ENCODE data around the gene USP40.

USP40 gene

DNA sequence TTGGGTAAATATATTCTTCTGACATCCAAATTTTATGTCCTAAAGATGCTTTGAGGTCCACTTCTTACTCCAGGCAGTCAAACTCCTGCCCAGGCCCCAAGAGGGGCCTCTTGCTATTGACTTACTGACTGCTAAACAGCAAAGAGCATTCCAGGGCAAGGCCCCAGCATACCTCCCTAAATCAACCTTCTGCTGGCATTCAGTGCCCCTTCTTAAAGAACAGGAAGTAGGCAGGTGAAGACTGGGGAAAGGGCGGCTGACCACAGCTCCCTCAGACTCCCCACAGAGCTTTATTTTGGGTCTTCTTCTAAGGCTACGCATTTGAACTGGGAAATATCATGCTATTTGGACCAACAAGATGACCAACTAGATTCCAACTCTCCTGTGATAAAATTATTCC is 68.9 kb downstream of the USP40 start:
- no peak for DNase-seq (ENCODE audit: low read depth)

GRCh38 chr2:233495503-233496496 is 70.8 kb downstream of the USP40 start:
- no peak for DNase-seq (ENCODE audit: low read depth)

- DNase-seq (ENCODE audit: low read depth): no peak
Observed at GRCh38 chr2:233492751-233493150, 73.8 kb downstream of the USP40 start.

DNA sequence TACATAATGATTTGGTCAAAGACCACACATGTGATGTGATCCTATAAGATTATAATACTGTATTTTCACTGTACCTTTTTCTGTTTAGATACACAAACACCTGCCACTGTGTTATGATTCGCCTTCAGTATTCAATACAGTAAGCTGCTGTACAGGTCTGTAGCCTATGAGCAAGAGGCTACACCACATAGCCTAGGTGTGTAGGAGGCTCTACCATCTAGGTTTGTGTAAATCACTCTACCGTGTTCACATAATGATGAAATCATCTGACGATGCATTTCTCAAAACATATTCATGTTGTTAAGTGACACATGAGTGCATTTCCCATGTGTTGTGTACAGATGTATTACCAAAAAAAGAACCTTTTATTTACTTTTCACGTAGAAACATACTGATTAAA is 74.5 kb downstream of the USP40 start:
- DNase-seq (ENCODE audit: low read depth): no peak

DNA sequence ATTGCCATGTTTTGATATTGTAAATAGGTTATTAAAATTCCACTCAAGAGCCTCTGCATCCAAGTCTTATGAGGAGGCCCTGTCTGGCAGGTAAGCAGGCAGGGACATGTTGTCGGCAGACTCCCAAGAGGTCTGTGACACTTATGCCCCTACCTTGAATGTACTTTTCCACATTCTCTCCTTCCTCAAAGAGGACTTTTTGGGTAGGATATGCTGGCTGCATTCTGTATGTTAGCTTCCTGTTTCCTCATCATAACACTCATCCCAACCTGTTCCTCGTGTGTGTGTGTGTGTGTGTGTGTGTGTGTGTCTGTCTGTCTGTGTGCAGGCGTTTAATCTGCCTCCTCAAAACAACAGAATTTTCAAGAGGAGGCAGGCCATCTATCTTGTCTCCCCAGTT is 75.3 kb downstream of the USP40 start:
- DNase-seq (ENCODE audit: low read depth): no peak

- DNase-seq (ENCODE audit: low read depth): no peak
Observed at GRCh38 chr2:233490831-233491230, 75.8 kb downstream of the USP40 start.

DNA sequence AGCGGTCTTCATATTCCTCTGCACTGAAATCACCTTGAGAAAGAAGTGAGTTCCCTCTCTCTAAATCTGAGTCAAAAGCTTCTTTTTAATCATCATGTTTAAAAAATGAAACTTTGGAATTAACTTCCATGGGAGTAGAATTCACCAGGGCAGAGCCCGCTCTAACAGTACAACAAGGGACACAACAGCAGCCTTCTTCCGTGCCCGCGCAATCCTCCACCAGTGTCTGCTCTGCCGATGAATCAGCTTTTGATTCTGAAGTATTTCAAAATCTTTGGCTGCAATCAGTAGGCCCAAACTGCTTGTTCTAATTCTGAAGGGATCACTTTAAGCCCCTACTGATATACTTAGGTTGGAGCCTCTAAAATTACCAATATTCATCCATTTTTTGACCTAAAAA is 76.9 kb downstream of the USP40 start:
- DNase-seq (ENCODE audit: low read depth): no peak

- no peak for DNase-seq (ENCODE audit: low read depth)
Observed at GRCh38 chr2:233489143-233489542, 77.4 kb downstream of the USP40 start.

- no peak for DNase-seq (ENCODE audit: low read depth)
Observed at GRCh38 chr2:233487748-233488345, 78.7 kb downstream of the USP40 start.

DNA sequence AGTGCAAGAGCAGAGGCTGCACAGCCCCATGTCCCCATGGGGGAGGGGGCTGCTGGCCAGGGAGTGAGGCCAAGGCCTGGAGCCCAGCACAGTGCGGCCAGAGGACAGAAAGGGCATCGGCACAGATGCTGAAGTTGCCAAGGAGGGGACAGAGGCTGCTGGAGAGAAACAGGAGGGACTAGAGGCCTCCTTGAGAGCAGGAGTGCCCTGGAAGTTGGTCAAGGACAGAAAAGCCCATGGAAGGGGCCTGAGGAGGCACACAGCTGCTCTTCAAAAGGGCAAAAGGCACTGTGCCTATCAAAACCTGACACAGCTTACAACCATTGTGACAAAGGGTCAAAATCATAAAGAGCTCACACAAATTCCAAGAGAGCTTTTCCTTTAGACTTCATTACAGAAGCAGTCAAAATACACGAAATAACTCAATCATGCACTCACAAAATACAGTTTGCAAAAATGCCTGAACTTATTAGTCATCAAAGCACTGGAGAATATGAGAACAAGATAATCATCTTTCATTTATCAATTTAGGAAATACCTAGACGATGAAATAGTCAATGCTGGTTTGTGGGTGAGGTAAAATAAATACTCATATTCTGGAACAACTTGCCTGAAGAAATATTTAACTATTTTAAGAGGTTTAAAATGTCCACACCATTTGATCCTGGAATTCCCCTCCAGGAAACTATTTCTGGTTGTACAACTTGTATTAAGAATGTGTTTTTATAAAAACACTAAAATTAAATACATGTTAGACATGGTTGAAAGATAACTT is 79.6 kb downstream of the USP40 start:
- no peak for DNase-seq (ENCODE audit: low read depth)

- DNase-seq (ENCODE audit: low read depth): no peak
Observed at GRCh38 chr2:233486357-233486756, 80.2 kb downstream of the USP40 start.

DNA sequence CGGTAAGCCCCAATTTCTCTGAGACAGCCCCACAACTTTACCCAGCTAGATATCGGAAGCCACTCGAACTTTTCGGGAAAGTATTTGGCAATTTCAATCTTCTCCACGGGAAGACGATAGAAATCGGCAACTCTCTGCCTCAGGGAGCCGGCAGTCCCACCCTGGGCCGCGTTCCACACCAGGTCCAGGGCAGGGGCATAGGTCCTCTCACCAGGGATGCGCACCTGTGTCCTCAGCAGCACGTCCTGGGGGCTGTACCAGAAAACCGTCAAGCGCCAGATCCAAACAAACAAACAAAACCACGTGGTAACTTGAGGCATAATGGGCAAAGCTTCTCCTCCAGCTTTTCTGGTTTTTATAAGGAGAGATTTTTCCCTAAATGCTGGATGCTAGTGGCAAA is 80.9 kb downstream of the USP40 start:
- DNase-seq (ENCODE audit: low read depth): no peak

- DNase-seq (ENCODE audit: low read depth): no peak
Observed at GRCh38 chr2:233482616-233483015, 84.0 kb downstream of the USP40 start.

GRCh38 chr2:233481368-233482142 is 85.0 kb downstream of the USP40 start:
- no peak for DNase-seq (ENCODE audit: low read depth)

DNA sequence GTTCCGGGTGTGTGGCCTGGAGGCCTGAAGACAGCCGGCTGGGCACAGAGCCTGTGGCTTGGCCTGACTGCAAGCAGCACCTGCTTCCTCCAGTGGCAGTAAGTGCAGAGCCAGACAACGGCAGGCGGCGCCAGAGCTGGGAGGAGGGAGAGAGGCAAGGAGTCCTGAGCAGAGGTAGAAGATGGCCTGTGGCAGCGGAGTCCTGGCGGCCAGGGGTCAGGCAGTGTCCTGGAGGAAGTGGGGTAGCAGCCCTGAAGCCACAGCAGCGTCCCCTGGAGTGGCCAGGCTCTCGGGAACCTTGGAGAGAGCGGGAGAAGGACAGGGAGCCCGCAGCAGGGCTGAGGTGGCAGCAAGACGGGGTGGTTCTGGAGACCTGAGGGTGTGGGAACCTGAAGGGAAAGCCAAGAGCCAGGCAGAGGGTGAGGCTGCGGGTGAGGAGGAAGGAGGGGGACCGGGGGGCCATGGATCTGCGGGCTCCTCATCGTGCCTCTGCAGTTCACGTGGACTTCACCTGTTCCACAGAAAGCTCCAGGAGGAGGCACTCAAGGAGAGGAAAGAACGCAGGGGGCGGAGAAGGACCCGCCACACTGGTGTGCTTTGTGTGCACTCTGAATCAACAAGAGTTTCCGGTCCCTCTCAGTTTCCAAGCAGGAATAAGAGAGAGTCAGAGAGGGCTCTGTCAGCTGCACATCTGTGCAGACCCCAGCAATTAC is 85.9 kb downstream of the USP40 start:
- DNase-seq (ENCODE audit: low read depth): no peak

GRCh38 chr2:233479616-233480489 is 86.7 kb downstream of the USP40 start:
- no peak for DNase-seq (ENCODE audit: low read depth)

DNA sequence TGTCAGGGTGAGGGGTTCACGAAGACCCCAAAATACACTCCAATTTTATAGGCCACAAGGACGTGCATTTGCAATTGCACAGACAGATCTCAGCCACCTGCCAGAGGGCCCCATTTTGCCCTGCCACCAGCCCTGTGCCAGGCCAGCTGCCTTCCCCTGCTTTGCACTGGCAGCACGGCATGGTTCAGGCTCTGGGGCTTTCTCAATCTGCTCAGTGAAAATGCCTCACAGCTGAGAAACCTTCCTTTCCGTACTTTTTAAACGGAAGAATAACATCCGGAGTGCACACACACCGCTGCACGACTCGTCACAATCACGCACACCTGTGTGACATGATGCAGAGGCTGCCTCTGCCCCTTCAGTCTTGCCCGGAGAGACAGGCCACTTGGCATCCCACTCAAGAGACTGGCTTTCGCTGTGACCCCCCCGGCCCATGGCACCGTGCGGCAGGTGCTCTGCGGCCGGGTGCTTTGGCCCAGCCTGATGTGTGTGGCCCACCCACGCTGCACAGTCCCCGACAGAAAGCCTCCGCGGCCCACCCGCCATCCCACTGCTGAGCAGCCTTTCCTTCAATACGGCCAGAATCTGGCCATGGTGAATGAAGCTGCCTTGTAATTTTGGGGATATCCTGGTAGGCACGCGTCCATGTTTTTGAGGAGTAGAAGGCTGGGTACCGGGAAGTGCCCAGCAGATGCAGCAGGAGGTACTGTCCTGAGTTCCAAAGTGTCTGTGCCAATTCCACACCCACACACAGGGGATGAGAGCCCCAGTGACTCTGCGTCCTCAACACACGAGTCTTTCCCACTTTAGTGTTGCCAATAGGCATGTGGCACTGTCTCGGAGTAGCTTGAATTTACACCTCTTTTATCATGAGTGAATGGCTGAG is 88.8 kb downstream of the USP40 start:
- DNase-seq (ENCODE audit: low read depth): no peak

DNA sequence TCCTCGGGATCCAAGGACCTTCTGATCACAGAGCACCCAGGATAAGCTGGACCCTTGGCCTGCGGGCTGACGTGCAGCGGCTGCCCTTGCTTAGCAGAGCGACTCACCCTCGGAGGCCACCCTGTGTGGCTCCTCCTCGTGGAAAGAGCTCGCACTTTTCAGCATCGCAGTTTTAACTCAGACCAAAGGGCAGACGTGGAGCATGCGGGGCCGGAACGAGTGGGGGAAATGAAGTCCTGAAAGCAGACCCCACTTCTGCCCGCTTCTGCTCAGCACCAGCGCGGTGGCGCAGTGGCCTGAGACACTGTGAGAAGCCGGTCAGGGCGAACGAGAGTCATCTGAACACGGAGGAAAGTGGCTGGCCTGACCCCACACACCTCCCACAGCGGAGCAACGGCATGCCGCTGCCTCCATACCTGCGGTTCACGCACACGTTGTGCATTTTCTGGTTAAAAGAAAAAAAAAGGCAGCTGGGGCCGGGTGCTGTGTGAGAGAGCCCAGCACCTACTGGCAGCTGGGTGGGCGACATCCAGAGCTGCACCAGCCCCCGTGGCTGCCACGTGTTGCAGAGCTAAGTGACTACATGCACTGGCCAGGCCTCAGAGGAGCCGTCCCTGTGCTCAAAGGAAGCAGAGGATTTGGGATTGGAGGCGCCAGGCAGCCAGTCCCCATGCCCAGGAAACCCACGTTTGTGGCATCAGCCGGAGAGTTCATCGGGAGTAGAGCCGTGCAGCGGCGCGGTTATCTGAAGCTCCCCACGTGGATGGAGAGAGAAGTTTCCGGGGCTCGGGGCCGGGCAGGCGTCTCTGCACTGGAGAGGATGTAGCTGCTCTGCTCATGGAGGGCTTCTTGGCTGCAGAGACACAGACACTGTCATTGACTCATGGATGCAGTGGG is 89.7 kb downstream of the USP40 start:
- no peak for DNase-seq (ENCODE audit: low read depth)

All from activated T-cell treated with anti-CD3 and anti-CD28 coated beads for 1 hour (primary cell).